SK-N-SH (cell line): ENCODE data around the gene ZNF385C.

ENCODE experiments used
- CTCF ChIP-seq: fragments of 200-600 bp; sonication (generic); IDR thresholded peaks from 2 replicates; pipeline ENCODE4 v1.6.1; 2017; ENCODE audit warnings: antibody characterized with exemption, mild to moderate bottlenecking, moderate library complexity
- EP300 ChIP-seq, 2 experiments: IDR thresholded peaks; 2 replicates each; pipeline versions ENCODE4 v1.4.0 to v1.6.1; 2012; ENCODE audit warnings: borderline replicate concordance in 1 of 2, low read depth in 1 of 2, low read length in 1 of 2
- POLR2AphosphoS5 ChIP-seq: IDR thresholded peaks from 2 replicates; pipeline ENCODE4 v1.6.1; 2012; ENCODE audit warnings: low read depth, low read length
- RAD21 ChIP-seq: IDR thresholded peaks from 2 replicates; pipeline ENCODE4 v1.6.1; 2012; ENCODE audit warnings: mild to moderate bottlenecking, low read length
- REST ChIP-seq: IDR thresholded peaks from 2 replicates; pipeline ENCODE4 v1.6.1; 2012; ENCODE audit warnings: mild to moderate bottlenecking, low read depth, low read length, moderate library complexity

GRCh38 chr17:42120770-42121769 lies 22.8 kb upstream of the ZNF385C start, which contains the start of gene KAT2A:
- TF ChIP-seq POLR2AphosphoS5 (peak; percentile 81), CTCF (no peak), EP300 (IDR thresholded peaks at IDR 0.05; ENCODE audit: borderline replicate concordance in 1 of 2, low read depth in 1 of 2, low read length in 1 of 2) (no peak), REST (no peak), RAD21 (no peak)
